ENCODE results near the gene METRN. TPM values are rescaled to one million over a fixed set of nuclear protein-coding genes. Genes with fewer than 3 reads are reported as not detected.

Gene METRN
- total RNA-seq, 4 donors from 2014 or later: 19.1 to 76.5 (median 26.7) TPM

GRCh38 chr16:726188-726437 is 11.2 kb downstream of the METRN start:
- no peaks in the 10 kb centered on the region for H3K36me3 ChIP-seq
- H3K4me1 ChIP-seq: peaks cover 0 to 25% of the 10 kb centered on the region in 2 donors
- peaks cover 0 to 28% of the 10 kb centered on the region in 2 donors for H3K27me3 ChIP-seq
- H3K9me3 ChIP-seq: no peaks in the 10 kb centered on the region
- H3K4me3 ChIP-seq: no peak overlapping the region
- intact Hi-C loops (cut with DNase I; ENCODE audit: low total_unique reads): no loop called here
- no peak for DNase-seq
- TF ChIP-seq POLR2A (IDR thresholded peaks at IDR 0.05): no peak
- no peak for TF ChIP-seq CTCF (IDR thresholded peaks at IDR 0.05)
- no peak overlapping the region for H3K27ac ChIP-seq

GRCh38 chr16:726438-727290 is 11.7 kb downstream of the METRN start, which contains the start of the genes CCDC78 and HAGHL:
TSS of gene CCDC78 (minus strand) at chr16:726443. CDS start at chr16:726367, 76 bp downstream.
TSS of gene HAGHL (plus strand) at chr16:727106. CDS start at chr16:727510, 404 bp downstream.
- DNase-seq: no peak
- H3K27me3 ChIP-seq: peaks cover 0 to 28% of the 10 kb centered on the region in 2 donors

GRCh38 chr16:727291-727977 is 12.5 kb downstream of the METRN start:
- H3K4me3 ChIP-seq: peak overlapping the region; percentile 16 to 22
- no peak overlapping the region for H3K27ac ChIP-seq
- no peaks in the 10 kb centered on the region for H3K36me3 ChIP-seq
- peaks cover 0 to 28% of the 10 kb centered on the region in 2 donors for H3K27me3 ChIP-seq
- TF ChIP-seq POLR2A (IDR thresholded peaks at IDR 0.05) (no peak), CTCF (IDR thresholded peaks at IDR 0.05) (no peak)
- peaks cover 0 to 18% of the 10 kb centered on the region in 2 donors for H3K4me1 ChIP-seq
- DNase-seq: no peak
- no peaks in the 10 kb centered on the region for H3K9me3 ChIP-seq
- intact Hi-C loops (cut with DNase I; ENCODE audit: low total_unique reads): no loop called here

More at GRCh38 chr16:726438-727290, 11.7 kb downstream of the METRN start, which contains the start of the genes CCDC78 and HAGHL:
- no peaks in the 10 kb centered on the region for H3K36me3 ChIP-seq
- H3K4me3 ChIP-seq: peak within 1 kb of the TSS; percentile 16 to 22
- intact Hi-C loops (cut with DNase I; ENCODE audit: low total_unique reads): no loop called here
- TF ChIP-seq POLR2A (IDR thresholded peaks at IDR 0.05) (no peak), CTCF (IDR thresholded peaks at IDR 0.05) (no peak)
- H3K4me1 ChIP-seq: peaks cover 0 to 22% of the 10 kb centered on the region in 2 donors
- H3K9me3 ChIP-seq: no peaks in the 10 kb centered on the region
- no peak within 1 kb of the TSS for H3K27ac ChIP-seq

- Histone ChIP-seq H3K36me3 (no peaks in the 10 kb centered on the region), H3K27ac (no peak overlapping the region), H3K9me3 (no peaks in the 10 kb centered on the region), H3K4me3 (peak overlapping the region in 1 of 2 donors; percentile 11), H3K4me1 (peaks cover 0 to 18% of the 10 kb centered on the region in 2 donors), H3K27me3 (peaks cover 0 to 28% of the 10 kb centered on the region in 2 donors)
- TF ChIP-seq CTCF (IDR thresholded peaks at IDR 0.05) (no peak), POLR2A (IDR thresholded peaks at IDR 0.05) (no peak)
- no peak for DNase-seq
- intact Hi-C loops (cut with DNase I; ENCODE audit: low total_unique reads): no loop called here
Measured at GRCh38 chr16:728131-728889, 13.4 kb downstream of the METRN start.
